Cardiac ventricle fibroblast (primary cell): ENCODE data around the gene CCSER2. TPM values are rescaled to one million over a fixed set of nuclear protein-coding genes. Genes with fewer than 3 reads are reported as not detected.

ENCODE experiments used
- total RNA-seq: library from RNA; depleted of rRNA; stranded (reverse); fragments of >200 nt; gene quantifications from 2 replicates; pipeline ENCODE4 v1.2.3, GENCODE V29; 2015

CCSER2 gene
- 17.2 and 17.8 TPM in 2 replicates for total RNA-seq

GRCh38 chr10:84328418-84329195, at the start of gene CCSER2:
Gene CCSER2 (plus strand): TSS chr10:84328589. CDS start chr10:84371053, 42,464 bp downstream.

Other genes starting within 250 kb of the CCSER2 start
- gene GHITM, start 189.1 kb upstream of the CCSER2 start, total RNA-seq: 110 and 119 TPM in 2 replicates
- not detected in 2 replicates for gene GPR15LG, start 154.8 kb upstream of the CCSER2 start, total RNA-seq
- 0.06 TPM in 1 of 2 replicates, not detected in the other for gene CDHR1, start 134.1 kb upstream of the CCSER2 start, total RNA-seq
- gene LRIT2, start 103.0 kb upstream of the CCSER2 start, total RNA-seq: not detected in 2 replicates
- gene LRIT1, start 87.0 kb upstream of the CCSER2 start, total RNA-seq: not detected in 2 replicates
- not detected in 2 replicates for gene RGR, start 83.5 kb upstream of the CCSER2 start, total RNA-seq